ENCODE measurements around the gene TLR9.

TLR9 gene

GRCh38 chr3:52173101-52173500 is 52.3 kb downstream of the TLR9 start:
- no peak for DNase-seq (ENCODE audit: low read depth in 2 of 2)

DNA sequence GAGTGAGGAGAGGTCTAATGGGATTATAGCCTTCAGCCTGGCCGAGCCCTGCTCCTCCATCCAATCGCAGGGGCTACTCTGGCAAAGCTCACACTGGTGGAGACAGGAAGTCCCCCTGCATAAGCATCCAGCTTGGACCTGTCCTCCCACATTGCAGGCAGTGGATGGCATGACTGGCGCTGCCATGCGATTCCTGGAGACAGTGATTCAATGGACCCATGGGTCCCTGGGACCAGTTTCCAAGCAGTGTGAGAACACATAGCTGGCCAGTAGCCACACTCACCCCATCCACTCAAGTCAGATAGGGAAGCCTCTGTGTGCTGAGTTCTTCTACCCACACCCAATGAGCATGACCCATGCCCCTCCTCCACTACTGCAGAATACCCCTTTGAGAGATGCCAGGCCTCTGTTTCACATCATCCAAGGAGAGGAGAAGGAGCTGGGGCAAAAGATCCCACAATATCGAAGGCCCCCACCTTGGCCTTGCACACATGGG is 53.1 kb downstream of the TLR9 start:
- no peak for DNase-seq (ENCODE audit: low read depth in 2 of 2)

- no peak for DNase-seq (ENCODE audit: low read depth in 2 of 2)
These were observed 53.8 kb downstream of the TLR9 start for GRCh38 chr3:52171514-52172261.

All from activated CD4-positive, alpha-beta T cell treated with anti-CD3 and anti-CD28 coated beads for 24 hours (primary cell).